Measurements from ENCODE around the gene TMBIM1. TPM values are rescaled to one million over a fixed set of nuclear protein-coding genes. Genes with fewer than 3 reads are reported as not detected.

TMBIM1 gene
- total RNA-seq, 4 donors from 2014 or later, result 183 to 282 (median 202) TPM

GRCh38 chr2:218325566-218326160 lies 33.4 kb upstream of the TMBIM1 start:
- H3K27me3 ChIP-seq, result no peaks in the 10 kb centered on the region
- no peaks in the 10 kb centered on the region for H3K36me3 ChIP-seq
- no peak overlapping the region for H3K27ac ChIP-seq
- peaks cover 0 to 66% (median 26%) of the 10 kb centered on the region in 4 donors for H3K4me1 ChIP-seq
- H3K4me3 ChIP-seq, result no peak overlapping the region
- WGBS, 2 donors, result 63 to 65% methylated on average over 4 of the region's 4 CpGs
- no peak for DNase-seq (ENCODE audit: low spot score in 2 of 2)
- no peak for TF ChIP-seq CTCF (IDR thresholded peaks at IDR 0.05)
- TF ChIP-seq POLR2A (IDR thresholded peaks at IDR 0.05), result no peak
- TF ChIP-seq EP300 (IDR thresholded peaks at IDR 0.05), result no peak
- H3K9me3 ChIP-seq, result no peaks in the 10 kb centered on the region

DNA sequence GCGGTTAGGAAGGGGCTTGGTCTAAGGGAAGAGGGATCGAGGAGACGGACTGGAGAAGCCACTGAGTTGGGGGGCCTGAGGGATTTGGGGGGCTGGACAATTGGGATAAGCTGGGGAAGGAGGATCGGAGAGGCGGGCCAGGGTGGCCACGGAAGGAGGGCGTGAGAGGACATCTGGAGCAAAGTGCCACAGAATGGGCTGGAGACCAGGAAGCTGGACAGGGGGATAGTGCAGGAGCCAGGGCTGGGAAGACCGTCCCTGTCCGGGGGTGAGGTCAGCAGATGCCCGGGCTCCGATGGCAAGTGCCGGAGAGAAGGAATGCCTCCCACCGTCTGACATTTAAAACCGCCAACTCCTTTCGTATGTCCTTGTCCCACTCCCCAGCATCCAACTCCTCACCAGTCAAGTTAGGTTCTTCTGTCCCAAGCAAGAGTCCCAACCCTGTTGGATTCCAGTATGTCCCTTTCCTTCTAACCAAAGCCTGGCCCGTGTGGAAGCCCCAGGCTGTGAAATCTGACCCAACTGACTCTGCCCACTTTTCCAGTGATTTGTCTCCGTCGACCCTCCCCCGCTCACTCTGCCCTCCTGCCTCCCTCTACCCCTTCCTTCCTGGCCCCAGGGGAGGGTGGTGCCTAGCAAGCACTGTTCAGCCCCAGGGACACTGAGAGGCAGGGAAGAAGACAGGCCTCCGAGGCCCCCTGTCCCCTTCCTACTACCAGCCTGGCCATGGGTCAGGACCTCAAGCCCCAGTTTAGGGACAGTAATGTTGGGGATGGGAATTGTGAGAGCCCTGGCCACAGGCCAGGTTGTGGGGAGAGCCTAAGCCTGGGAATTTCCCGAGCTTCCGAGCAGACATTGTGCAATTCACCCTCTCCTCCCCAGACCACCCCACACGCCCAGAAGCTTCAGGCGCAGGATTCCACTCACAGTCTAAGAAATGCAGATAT lies 31.5 kb upstream of the TMBIM1 start:
- peaks cover 0 to 50% (median 19%) of the 10 kb centered on the region in 4 donors for H3K4me1 ChIP-seq
- peak in 1 of 2 donors; percentile 24 for DNase-seq (ENCODE audit: low spot score in 2 of 2)
- no peaks in the 10 kb centered on the region for H3K9me3 ChIP-seq
- H3K36me3 ChIP-seq, result no peaks in the 10 kb centered on the region
- 6 to 7% methylated on average over 24 of the region's 24 CpGs for WGBS, 2 donors
- peak in 1 of 2 donors; percentile 50 for TF ChIP-seq EP300 (IDR thresholded peaks at IDR 0.05)
- no peak for TF ChIP-seq POLR2A (IDR thresholded peaks at IDR 0.05)
- H3K27ac ChIP-seq, result peak overlapping the region; percentile 71 to 92 (median 80)
- peak overlapping the region; percentile 59 to 87 (median 69) for H3K4me3 ChIP-seq
- H3K27me3 ChIP-seq, result no peaks in the 10 kb centered on the region

- Histone ChIP-seq H3K27me3 (no peaks in the 10 kb centered on the region), H3K36me3 (no peaks in the 10 kb centered on the region), H3K4me1 (peaks cover 0 to 48% (median 19%) of the 10 kb centered on the region in 4 donors), H3K27ac (peak overlapping the region; percentile 71 to 92 (median 80)), H3K9me3 (no peaks in the 10 kb centered on the region), H3K4me3 (peak overlapping the region; percentile 59 to 87 (median 69))
- peak; percentile 19 to 26 for DNase-seq (ENCODE audit: low spot score in 2 of 2)
- TF ChIP-seq CTCF (IDR thresholded peaks at IDR 0.05) (no peak), POLR2A (IDR thresholded peaks at IDR 0.05) (peak in 1 of 2 donors; percentile 48), EP300 (IDR thresholded peaks at IDR 0.05) (peak in 1 of 2 donors; percentile 52)
- WGBS, 2 donors, result 1 to 2% methylated on average over 23 to 56 of the region's 69 CpGs
Measured at GRCh38 chr2:218322768-218323525, 30.6 kb upstream of the TMBIM1 start.

- no peak for DNase-seq (ENCODE audit: low spot score in 2 of 2)
- H3K27ac ChIP-seq, result no peak overlapping the region
- H3K27me3 ChIP-seq, result no peaks in the 10 kb centered on the region
- H3K4me1 ChIP-seq, result peaks cover 0 to 32% (median 19%) of the 10 kb centered on the region in 4 donors
- no peak for TF ChIP-seq EP300 (IDR thresholded peaks at IDR 0.05)
- no peak for TF ChIP-seq POLR2A (IDR thresholded peaks at IDR 0.05)
- TF ChIP-seq CTCF (IDR thresholded peaks at IDR 0.05), result no peak
- 90 to 98% methylated on average over 3 of the region's 3 CpGs for WGBS, 2 donors
- H3K9me3 ChIP-seq, result no peaks in the 10 kb centered on the region
- no peak overlapping the region for H3K4me3 ChIP-seq
- no peaks in the 10 kb centered on the region for H3K36me3 ChIP-seq
Measured at GRCh38 chr2:218320704-218321336, 28.5 kb upstream of the TMBIM1 start.

DNA sequence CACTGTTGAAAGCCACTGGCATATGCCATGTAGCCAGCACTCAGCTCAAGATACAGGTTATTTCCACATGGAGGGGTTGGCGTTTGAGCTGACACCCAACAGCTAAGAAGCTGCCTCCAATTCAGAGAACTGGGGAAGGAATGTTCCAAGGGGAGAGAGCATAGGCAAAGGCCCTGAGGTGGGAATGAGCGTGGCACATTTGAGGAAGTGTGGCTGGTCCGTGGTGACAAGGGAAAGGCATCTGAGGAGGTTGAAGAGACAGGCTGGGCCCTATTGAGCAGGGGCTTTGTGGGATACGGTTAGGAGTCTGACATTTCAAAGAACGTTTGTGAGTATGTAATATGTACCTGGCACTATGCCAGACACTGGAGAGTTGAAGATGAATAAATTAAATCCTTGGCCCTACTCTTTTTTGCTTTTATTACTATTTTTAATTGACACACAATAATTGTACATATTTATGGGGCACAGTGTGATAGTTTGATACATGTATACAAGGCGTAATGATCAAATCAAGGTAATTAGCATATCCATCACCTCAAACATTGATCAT lies 27.6 kb upstream of the TMBIM1 start:
- Histone ChIP-seq H3K9me3 (no peaks in the 10 kb centered on the region), H3K27ac (no peak overlapping the region), H3K27me3 (no peaks in the 10 kb centered on the region), H3K36me3 (no peaks in the 10 kb centered on the region), H3K4me3 (no peak overlapping the region), H3K4me1 (peaks cover 0 to 25% (median 19%) of the 10 kb centered on the region in 4 donors)
- 41 to 44% methylated on average over 6 of the region's 6 CpGs for WGBS, 2 donors
- DNase-seq (ENCODE audit: low spot score in 2 of 2), result no peak
- TF ChIP-seq POLR2A (IDR thresholded peaks at IDR 0.05) (no peak), CTCF (IDR thresholded peaks at IDR 0.05) (no peak), EP300 (IDR thresholded peaks at IDR 0.05) (no peak)

Data from tibial nerve (tissue), 4 donors.